K562 (cell line): ENCODE data around the gene TNFRSF13B. TPM values are rescaled to one million over a fixed set of nuclear protein-coding genes. Genes with fewer than 3 reads are reported as not detected.

Experiments used
- ATAC-seq: fragments of 200-7000 bp; cut with Tn5 transposase; 3 replicates; pipeline ENCODE4 v1.9.1; 2020; ENCODE audit warnings: moderate library complexity
- BruUV-seq: library from RNA; stranded (reverse); fragments of 400-500 nt; replicated peaks from 2 replicates; lab custom pipeline; 2021; lab: Mats Ljungman, UMichigan
- CTCF ChIA-PET: fragments of 300-600 bp; formaldehyde crosslinking; extraction: SDS; loops from one replicate; lab custom pipeline; 2021; ENCODE audit warnings: low intra/inter-chr PET ratio; lab: Yijun Ruan, JAX
- POLR2A ChIA-PET: fragments of 300-600, 350-650 bp; sonication (Branson Sonifier 250); formaldehyde crosslinking; extraction: SDS; loops from one replicate; lab custom pipeline; 2021; ENCODE audit warnings: antibody characterized with exemption, inconsistent platforms; lab: Yijun Ruan, JAX
- DNase-seq, 4 experiments: peaks; one replicate each; pipeline versions ENCODE4 v3.0.0 to v3.0.0-alpha.2; 2011 to 2018; ENCODE audit warnings: low spot score in 3 of 4, mixed read lengths in 3 of 4; ENCODE audit errors: extremely low read depth in 1 of 4
- FAIRE-seq: peaks from 2 replicates; lab custom pipeline; 2011; peaks lifted over from hg19 to GRCh38; lab: Jason Lieb, UNC
- H2AFZ ChIP-seq: 2 replicates; pipeline ENCODE4 v1.6.0; 2011; ENCODE audit warnings: low read depth, low read length, control low read depth, inconsistent platforms
- H3K27ac ChIP-seq: fragments of 200-600 bp; 3 replicates; pipeline ENCODE4 v1.8.0; 2011; ENCODE audit warnings: low read depth, mild to moderate bottlenecking, control low read depth, inconsistent platforms, low read length, moderate library complexity, mixed read lengths; ENCODE audit errors: extremely low read depth
- H3K27me3 ChIP-seq, 2 experiments: fragments of 300-600 bp in 1 of 2; 2 replicates in 1 of 2; 3 replicates in 1 of 2; pipeline versions ENCODE4 v1.6.0 to v1.8.0; 2011; ENCODE audit warnings: inconsistent platforms in 2 of 2, low read length in 2 of 2, mild to moderate bottlenecking in 1 of 2, mixed read lengths in 1 of 2, moderate library complexity in 1 of 2; ENCODE audit not compliant: control insufficient read depth in 2 of 2, insufficient read depth in 2 of 2
- H3K36me3 ChIP-seq: fragments of 300-600 bp; 3 replicates; pipeline ENCODE4 v1.8.0; 2011; ENCODE audit warnings: mild to moderate bottlenecking, low read length, inconsistent platforms; ENCODE audit not compliant: control insufficient read depth, insufficient read depth
- H3K4me1 ChIP-seq, 2 experiments: fragments of 200-600 bp in 1 of 2; replicated peaks in 1 of 2; 2 replicates in 1 of 2; 3 replicates in 1 of 2; pipeline versions ENCODE4 v1.5.1 to v1.8.0; 2011; ENCODE audit warnings: inconsistent platforms in 2 of 2, low read length in 2 of 2, mild to moderate bottlenecking in 1 of 2, mixed read lengths in 1 of 2, moderate library complexity in 1 of 2; ENCODE audit not compliant: control insufficient read depth in 2 of 2, insufficient read depth in 2 of 2
- H3K4me2 ChIP-seq: 2 replicates; pipeline ENCODE4 v1.6.1; 2011; ENCODE audit warnings: low read length, control low read depth, inconsistent platforms, mixed read lengths; ENCODE audit not compliant: insufficient read depth
- H3K4me3 ChIP-seq: fragments of 200-600 bp; sonication (generic), shearing (Covaris generic); 2 replicates; pipeline ENCODE4 v1.5.1; 2016; ENCODE audit warnings: control low read depth, inconsistent platforms
- H3K79me2 ChIP-seq: fragments of 200-600 bp; 3 replicates; pipeline ENCODE4 v1.8.0; 2011; ENCODE audit warnings: low read length, inconsistent platforms; ENCODE audit not compliant: control insufficient read depth, insufficient read depth
- H3K9ac ChIP-seq, 2 experiments: 2 replicates each; pipeline versions ENCODE4 v1.6.0 to v1.6.1; 2011; ENCODE audit warnings: low read depth in 2 of 2, low read length in 2 of 2, control low read depth in 1 of 2, inconsistent platforms in 1 of 2, mild to moderate bottlenecking in 1 of 2, mixed read lengths in 1 of 2; ENCODE audit not compliant: insufficient read depth in 1 of 2
- H3K9me1 ChIP-seq: one replicate; pipeline ENCODE4 v1.6.0; 2011; ENCODE audit warnings: inconsistent platforms, mild to moderate bottlenecking, low read length, moderate library complexity; ENCODE audit not compliant: control insufficient read depth, insufficient read depth
- H3K9me3 ChIP-seq: replicated peaks from 2 replicates; pipeline ENCODE4 v1.5.1; 2011; ENCODE audit warnings: low read depth, low read length, inconsistent platforms; ENCODE audit not compliant: control insufficient read depth, insufficient read depth
- H4K20me1 ChIP-seq: replicated peaks from 2 replicates; pipeline ENCODE4 v1.6.1; 2011; ENCODE audit warnings: low read length, inconsistent platforms, mixed read lengths; ENCODE audit not compliant: control insufficient read depth, insufficient read depth
- CC2D1A ChIP-seq: fragments of 450-650 bp; IDR thresholded peaks from 2 replicates; pipeline ENCODE4 v1.6.1; 2017; ENCODE audit warnings: mild to moderate bottlenecking
- HNRNPL ChIP-seq: fragments of 200-400 bp; formaldehyde crosslinking; IDR thresholded peaks from 2 replicates; pipeline ENCODE4 v1.6.1; 2017; ENCODE audit warnings: low read depth, mild to moderate bottlenecking, low read length
- KDM1A ChIP-seq, 2 experiments: fragments of 450-650 bp; IDR thresholded peaks; 2 replicates each; pipeline ENCODE4 v1.6.1; 2016; ENCODE audit warnings: mild to moderate bottlenecking in 2 of 2
- MEF2A ChIP-seq: IDR thresholded peaks from 2 replicates; pipeline ENCODE4 v1.6.1; 2011; ENCODE audit warnings: low read depth, mild to moderate bottlenecking, low read length, moderate library complexity; ENCODE audit not compliant: control insufficient read depth
- NCOA1 ChIP-seq: fragments of 450-650 bp; IDR thresholded peaks from 2 replicates; pipeline ENCODE4 v1.6.1; 2016; ENCODE audit warnings: low read depth
- NR2F6 ChIP-seq: fragments of 450-650 bp; formaldehyde crosslinking; IDR thresholded peaks from 2 replicates; pipeline ENCODE4 v1.4.0; 2020; ENCODE audit warnings: mild to moderate bottlenecking
- PATZ1 ChIP-seq: fragments of 250-450 bp; sonication (Bioruptor Pico); IDR thresholded peaks from 2 replicates; pipeline ENCODE4 v1.5.0; 2020; ENCODE audit warnings: mild to moderate bottlenecking, borderline replicate concordance
- PRPF4 ChIP-seq: fragments of 200-400 bp; formaldehyde crosslinking; IDR thresholded peaks from one replicate; pipeline ENCODE4 v1.6.1; 2017; ENCODE audit warnings: low read length, low read depth, mild to moderate bottlenecking; ENCODE audit not compliant: insufficient read depth, poor library complexity, severe bottlenecking
- STAT6 ChIP-seq: sonication (generic); formaldehyde crosslinking; IDR thresholded peaks from 2 replicates; pipeline ENCODE4 v1.8.1; 2023; ENCODE audit warnings: mild to moderate bottlenecking, missing genetic modification reagents
- TBL1XR1 ChIP-seq, 2 experiments: IDR thresholded peaks; 2 replicates each; pipeline ENCODE4 v1.6.1; 2012; ENCODE audit warnings: improper control_type of control experiment in 2 of 2, low read length in 2 of 2, mild to moderate bottlenecking in 1 of 2
- USF1 ChIP-seq: sonication (generic); formaldehyde crosslinking; IDR thresholded peaks from 2 replicates; pipeline ENCODE4 v1.9.0; 2022; ENCODE audit warnings: mild to moderate bottlenecking, missing genetic modification reagents
- ZBTB34 ChIP-seq: fragments of 250-450 bp; sonication (Bioruptor Pico); IDR thresholded peaks from 2 replicates; pipeline ENCODE4 v1.8.0; 2021; ENCODE audit warnings: mild to moderate bottlenecking, moderate library complexity
- ZNF511 ChIP-seq: sonication (generic); formaldehyde crosslinking; IDR thresholded peaks from 2 replicates; pipeline ENCODE4 v1.8.0; 2022; ENCODE audit warnings: mild to moderate bottlenecking, missing genetic modification reagents
- WGBS: fragments of 100-300 bp; shearing (Covaris generic); methylation state at CpG from one replicate; pipeline ENCODE4 v1.1.6; 2016; ENCODE audit warnings: low coverage, mixed read lengths; ENCODE audit not compliant: insufficient coverage; ENCODE audit errors: missing lambda C conversion rate; 5-methylcytosine and 5-hydroxymethylcytosine counted together
- in situ Hi-C: fragments of 300-500 bp; cut with MboI; formaldehyde crosslinking; loops from 4 replicates; pipeline ENCODE4 v1.15.0; 2018; ENCODE audit warnings: inconsistent platforms, mixed read lengths
- intact Hi-C: fragments of 100-400 bp; cut with micrococcal nuclease; formaldehyde crosslinking; loops from 2 replicates; pipeline ENCODE4 v1.14.2; 2022
- polyA plus RNA-seq, 8 experiments: library from polyadenylated mRNA; depleted of rRNA in 4 of 8; stranded (reverse) in 5 of 8; unstranded in 3 of 8; fragments of >200 nt; fragmentation: Nextera tagmentation in 2 of 8; fragmentation: Illumina TruSeq in 1 of 8; extraction: Ambion mirVana in 2 of 8; extraction: Trizol in 1 of 8; gene quantifications; 2 replicates each; pipeline versions ENCODE4 v1.2.1 to v1.2.3, GENCODE V29; 2011 to 2014; ENCODE audit warnings: inconsistent platforms in 1 of 8, missing spikeins in 1 of 8
- total RNA-seq, 7 experiments: library from RNA; depleted of rRNA in 6 of 7; stranded (reverse); fragments of >200 nt in 6 of 7; fragmentation: Illumina TruSeq in 2 of 7; extraction: Trizol in 2 of 7; gene quantifications; 2 replicates each; pipeline versions ENCODE4 v1.2.1 to v1.2.3, GENCODE V29; 2011 to 2021; ENCODE audit warnings: low replicate concordance in 1 of 7

The TNFRSF13B gene
- total and polyA plus RNA-seq, 9 of the 15 experiments (the other 6 are each of a cell fraction or from before 2014, with no cell fraction given), result not detected

- no peak for DNase-seq
- CTCF ChIA-PET, result no interaction called here
- intact Hi-C loops, result no loop called here
- no peaks in the 10 kb centered on the region; a peak in 1 of 5 replicates for H3K4me1 ChIP-seq
- no peak overlapping the region for H3K27ac ChIP-seq
- no peak overlapping the region for H3K4me3 ChIP-seq
- POLR2A ChIA-PET, result no interaction called here
- H3K9me1 ChIP-seq, result no peaks in the 10 kb centered on the region
- H2AFZ ChIP-seq, result no peak overlapping the region
- no TSS peak for BruUV-seq
- ATAC-seq, result no peak
- H3K36me3 ChIP-seq, result no peaks in the 10 kb centered on the region
- no peak overlapping the region for H3K9ac ChIP-seq
- 0% methylated on average over 3 of the region's 3 CpGs for WGBS
- H4K20me1 ChIP-seq, result no peaks in the 10 kb centered on the region
- no peak for FAIRE-seq
- H3K9me3 ChIP-seq, result no peaks in the 10 kb centered on the region
- H3K4me2 ChIP-seq, result no peak overlapping the region
- peaks cover 0 to 41% of the 10 kb centered on the region in 2 experiments; a peak in 2 of 5 replicates for H3K27me3 ChIP-seq
- in situ Hi-C loops, result no loop called here
- no peaks in the 10 kb centered on the region for H3K79me2 ChIP-seq
- no peak for TF ChIP-seq TBL1XR1 (IDR thresholded peaks at IDR 0.05; ENCODE audit: low read length in 2 of 2)
- no peak for TF ChIP-seq STAT6 (CRISPR knock-in tag)
- TF ChIP-seq NCOA1, result no peak
- no peak for TF ChIP-seq USF1 (CRISPR knock-in tag)
- TF ChIP-seq KDM1A (IDR thresholded peaks at IDR 0.05), result no peak
- no peak for TF ChIP-seq HNRNPL
- TF ChIP-seq ZBTB34, result no peak
- TF ChIP-seq NR2F6, result no peak
- TF ChIP-seq MEF2A, result no peak
- TF ChIP-seq ZNF511 (CRISPR knock-in tag), result no peak
- no peak for TF ChIP-seq CC2D1A
- TF ChIP-seq PATZ1 (CRISPR knock-in tag), result no peak
- TF ChIP-seq PRPF4, result no peak
Measured at GRCh38 chr17:16947470-16947869, 24.4 kb downstream of the TNFRSF13B start.
